Brain microvascular endothelial cell (primary cell): ENCODE data around the gene LAMA5.
A peak's percentile ranks its signal among the peaks of the same experiment; 100 is the strongest.

ENCODE experiments used
- DNase-seq: peaks from one replicate; pipeline ENCODE4 v3.0.0-alpha.2; 2020
- H3K27ac ChIP-seq: fragments of 250-450 bp; sonication (Bioruptor Pico); 2 replicates; pipeline ENCODE4 v1.5.1; 2020; ENCODE audit warnings: mild to moderate bottlenecking, moderate library complexity
- H3K27me3 ChIP-seq: fragments of 250-450 bp; sonication (Bioruptor Pico); replicated peaks from 2 replicates; pipeline ENCODE4 v1.5.1; 2020; ENCODE audit warnings: mild to moderate bottlenecking
- H3K36me3 ChIP-seq: fragments of 250-450 bp; sonication (Bioruptor Pico); replicated peaks from 2 replicates; pipeline ENCODE4 v1.5.1; 2020; ENCODE audit warnings: mild to moderate bottlenecking
- H3K4me3 ChIP-seq: 2 replicates; pipeline ENCODE4 v1.5.1; 2011; ENCODE audit warnings: low read depth, mild to moderate bottlenecking, control low read depth, low read length, moderate library complexity
- CTCF ChIP-seq: IDR thresholded peaks from 2 replicates; pipeline ENCODE4 v1.5.1; 2011; ENCODE audit warnings: low read depth, mild to moderate bottlenecking, moderate library complexity, low read length, control low read depth, inconsistent platforms; ENCODE audit errors: missing control alignments
- in situ Hi-C: cut with HindIII; loops from 2 replicates; pipeline ENCODE4 v1.10.0; 2017; ENCODE audit warnings: low sequenced_read_pairs, low pct_ligation_motif_present

Gene LAMA5

GRCh38 chr20:62400021-62400420 lies 32.9 kb upstream of the LAMA5 start:
- no peak overlapping the region for H3K4me3 ChIP-seq
- no peak for TF ChIP-seq CTCF
- H3K27me3 ChIP-seq = no peaks in the 10 kb centered on the region
- in situ Hi-C loops = no loop called here
- no peaks in the 10 kb centered on the region for H3K36me3 ChIP-seq
- no peak overlapping the region for H3K27ac ChIP-seq
- DNase-seq = no peak

GRCh38 chr20:62398120-62398821 lies 31.2 kb upstream of the LAMA5 start:
- H3K27me3 ChIP-seq = no peaks in the 10 kb centered on the region
- no peak overlapping the region for H3K27ac ChIP-seq
- in situ Hi-C loops = loop anchor here (25.0 kb wide), 1 partner anchor 111 kb away; no protein-coding TSS in a partner anchor
- no peak overlapping the region for H3K4me3 ChIP-seq
- H3K36me3 ChIP-seq = no peaks in the 10 kb centered on the region
- TF ChIP-seq CTCF = no peak
- DNase-seq = no peak

GRCh38 chr20:62396367-62397239 lies 29.5 kb upstream of the LAMA5 start:
- Histone ChIP-seq H3K27me3 (no peaks in the 10 kb centered on the region), H3K36me3 (no peaks in the 10 kb centered on the region), H3K4me3 (no peak overlapping the region), H3K27ac (no peak overlapping the region)
- DNase-seq = no peak
- in situ Hi-C loops = loop anchor here (25.0 kb wide), 1 partner anchor 109 kb away; no protein-coding TSS in a partner anchor
- TF ChIP-seq CTCF = no peak

GRCh38 chr20:62395311-62396242 lies 28.5 kb upstream of the LAMA5 start:
- in situ Hi-C loops = loop anchor here (25.0 kb wide), 1 partner anchor 108 kb away; no protein-coding TSS in a partner anchor
- Histone ChIP-seq H3K4me3 (no peak overlapping the region), H3K27ac (no peak overlapping the region), H3K27me3 (no peaks in the 10 kb centered on the region), H3K36me3 (peaks cover 2% of the 10 kb centered on the region)
- no peak for DNase-seq
- peak; percentile 25 for TF ChIP-seq CTCF

GRCh38 chr20:62394248-62395245 lies 27.4 kb upstream of the LAMA5 start:
- DNase-seq = no peak
- Histone ChIP-seq H3K4me3 (no peak overlapping the region), H3K36me3 (peaks cover 8% of the 10 kb centered on the region), H3K27ac (no peak overlapping the region), H3K27me3 (no peaks in the 10 kb centered on the region)
- no peak for TF ChIP-seq CTCF
- in situ Hi-C loops = loop anchor here (25.0 kb wide), 1 partner anchor 107 kb away; no protein-coding TSS in a partner anchor
